Chondrocyte (in vitro differentiated cells): ENCODE results near the gene ATP5MG. TPM values are rescaled to one million over a fixed set of nuclear protein-coding genes. Genes with fewer than 3 reads are reported as not detected.

Experiments
- DNase-seq: peaks from one replicate; pipeline ENCODE4 v3.0.0; 2021; ENCODE audit warnings: mixed read lengths, low spot score
- H3K27ac Mint-ChIP-seq: one replicate; pipeline ENCODE4 v1.8.0; 2021; ENCODE audit warnings: mild to moderate bottlenecking, moderate library complexity, mixed read lengths; ENCODE audit not compliant: unreplicated experiment
- H3K27me3 Mint-ChIP-seq: 2 replicates; pipeline ENCODE4 v1.8.0; 2021; ENCODE audit warnings: low read depth, mixed read lengths
- H3K36me3 Mint-ChIP-seq: 2 replicates; pipeline ENCODE4 v1.8.0; 2021; ENCODE audit warnings: low read depth, mixed read lengths
- H3K4me1 Mint-ChIP-seq: 2 replicates; pipeline ENCODE4 v1.8.0; 2021; ENCODE audit warnings: low read depth, mild to moderate bottlenecking, mixed read lengths
- H3K4me3 Mint-ChIP-seq: one replicate; pipeline ENCODE4 v1.8.0; 2021; ENCODE audit warnings: mild to moderate bottlenecking, moderate library complexity, mixed read lengths; ENCODE audit not compliant: unreplicated experiment
- H3K9me3 Mint-ChIP-seq: 2 replicates; pipeline ENCODE4 v1.8.0; 2021; ENCODE audit warnings: low read depth, mixed read lengths
- total RNA-seq: library from RNA; stranded (reverse); gene quantifications from 3 replicates; pipeline ENCODE4 v1.2.1, GENCODE V29; 2021
- TF ChIP-seq, protein P1 (sequence below): fragments of 200-600 bp; sonication (generic); IDR thresholded peaks from 2 replicates; pipeline ENCODE4 v1.5.0; 2021; ENCODE audit warnings: antibody characterized with exemption, mild to moderate bottlenecking, moderate library complexity

The ATP5MG gene
- total RNA-seq, 1 donor from 2014 or later, result 107 TPM

DNA sequence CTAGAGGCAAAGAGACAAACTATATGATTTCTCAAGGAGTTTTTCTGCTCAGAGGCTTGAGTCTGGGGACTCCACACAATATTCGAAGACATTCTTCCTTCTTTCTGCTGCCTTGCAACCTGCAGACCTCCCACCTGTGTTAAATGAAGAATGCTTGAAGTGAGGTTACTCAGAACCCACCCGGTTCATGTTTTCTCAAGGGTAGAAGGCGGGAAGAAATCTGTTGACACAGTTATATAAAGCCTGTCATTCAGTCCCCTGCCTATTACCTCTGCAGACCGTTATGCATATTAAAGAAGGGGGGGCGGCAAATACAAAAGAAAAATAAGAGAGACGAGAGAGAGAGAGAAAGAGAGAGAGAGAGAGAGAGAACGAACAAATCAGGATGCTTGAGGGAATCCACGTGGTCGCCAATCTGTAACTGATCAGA lies 32.7 kb downstream of the ATP5MG start:
- TF ChIP-seq, protein P1, sequence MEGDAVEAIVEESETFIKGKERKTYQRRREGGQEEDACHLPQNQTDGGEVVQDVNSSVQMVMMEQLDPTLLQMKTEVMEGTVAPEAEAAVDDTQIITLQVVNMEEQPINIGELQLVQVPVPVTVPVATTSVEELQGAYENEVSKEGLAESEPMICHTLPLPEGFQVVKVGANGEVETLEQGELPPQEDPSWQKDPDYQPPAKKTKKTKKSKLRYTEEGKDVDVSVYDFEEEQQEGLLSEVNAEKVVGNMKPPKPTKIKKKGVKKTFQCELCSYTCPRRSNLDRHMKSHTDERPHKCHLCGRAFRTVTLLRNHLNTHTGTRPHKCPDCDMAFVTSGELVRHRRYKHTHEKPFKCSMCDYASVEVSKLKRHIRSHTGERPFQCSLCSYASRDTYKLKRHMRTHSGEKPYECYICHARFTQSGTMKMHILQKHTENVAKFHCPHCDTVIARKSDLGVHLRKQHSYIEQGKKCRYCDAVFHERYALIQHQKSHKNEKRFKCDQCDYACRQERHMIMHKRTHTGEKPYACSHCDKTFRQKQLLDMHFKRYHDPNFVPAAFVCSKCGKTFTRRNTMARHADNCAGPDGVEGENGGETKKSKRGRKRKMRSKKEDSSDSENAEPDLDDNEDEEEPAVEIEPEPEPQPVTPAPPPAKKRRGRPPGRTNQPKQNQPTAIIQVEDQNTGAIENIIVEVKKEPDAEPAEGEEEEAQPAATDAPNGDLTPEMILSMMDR, result no peak
- no peaks in the 10 kb centered on the region for H3K27me3 Mint-ChIP-seq
- H3K9me3 Mint-ChIP-seq, result no peaks in the 10 kb centered on the region
- no peak for DNase-seq
- H3K36me3 Mint-ChIP-seq, result no peaks in the 10 kb centered on the region
- peaks cover 31% of the 10 kb centered on the region for H3K4me1 Mint-ChIP-seq
- peak overlapping the region; percentile 42 for H3K27ac Mint-ChIP-seq
- H3K4me3 Mint-ChIP-seq, result peak overlapping the region; percentile 93

GRCh38 chr11:118434553-118435289 lies 33.3 kb downstream of the ATP5MG start:
- Mint-ChIP-seq H3K4me3 (peak overlapping the region; percentile 93), H3K27ac (peak overlapping the region; percentile 91), H3K4me1 (peaks cover 36% of the 10 kb centered on the region), H3K9me3 (no peaks in the 10 kb centered on the region), H3K36me3 (no peaks in the 10 kb centered on the region), H3K27me3 (no peaks in the 10 kb centered on the region)
- TF ChIP-seq, protein P1, result peak; percentile 33
- no peak for DNase-seq

DNA sequence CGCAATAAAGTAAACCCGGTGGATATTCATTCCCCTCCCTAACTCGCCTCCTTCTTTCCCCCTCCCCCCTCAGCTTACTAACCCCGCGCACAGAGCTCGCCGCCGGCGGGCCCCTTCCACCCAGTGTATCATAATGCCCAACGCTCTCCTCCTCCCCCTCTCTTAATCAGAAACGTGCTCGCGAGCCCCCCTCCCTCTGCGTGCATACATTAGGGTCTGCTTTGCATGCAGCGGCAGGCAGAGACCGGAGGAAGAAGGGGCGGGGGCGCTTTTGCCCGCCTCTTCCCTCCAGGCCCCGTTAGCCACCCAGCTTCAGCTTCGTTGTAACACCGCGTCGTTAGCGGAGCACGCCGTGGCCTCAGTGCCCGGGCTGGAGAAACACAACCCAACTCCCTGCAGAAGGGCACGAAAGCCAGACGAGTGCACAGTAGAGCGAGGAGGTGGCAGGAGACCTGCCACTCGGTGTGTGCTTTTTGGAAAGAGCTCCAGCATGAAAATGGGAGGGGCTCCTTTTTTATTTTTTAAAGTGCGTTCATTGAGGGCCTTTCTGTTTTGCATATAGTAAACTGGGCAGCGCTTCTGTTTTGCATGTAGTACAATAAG lies 34.0 kb downstream of the ATP5MG start:
- Mint-ChIP-seq H3K27me3 (no peaks in the 10 kb centered on the region), H3K4me3 (peak overlapping the region; percentile 93), H3K27ac (peak overlapping the region; percentile 91), H3K36me3 (no peaks in the 10 kb centered on the region), H3K9me3 (no peaks in the 10 kb centered on the region), H3K4me1 (peaks cover 43% of the 10 kb centered on the region)
- DNase-seq, result no peak
- TF ChIP-seq, protein P1, result no peak

- H3K9me3 Mint-ChIP-seq, result no peaks in the 10 kb centered on the region
Measured at GRCh38 chr11:118435893-118436624, 34.7 kb downstream of the ATP5MG start, which contains the start of gene KMT2A. Gene KMT2A (plus strand): TSS chr11:118436492. CDS start chr11:118436513, 21 bp downstream.

More at GRCh38 chr11:118435893-118436624, 34.7 kb downstream of the ATP5MG start, which contains the start of gene KMT2A:
- Mint-ChIP-seq H3K36me3 (no peaks in the 10 kb centered on the region), H3K4me1 (peaks cover 50% of the 10 kb centered on the region), H3K27me3 (no peaks in the 10 kb centered on the region), H3K27ac (peak within 1 kb of the TSS; percentile 94), H3K4me3 (peak within 1 kb of the TSS; percentile 93)
- DNase-seq, result peak; percentile 99
- TF ChIP-seq, protein P1, result no peak
